Measurements from ENCODE around the gene PRR20B.
"Not testable (repeated sequence)": the region's sequence is repeated elsewhere in the genome, so short reads cannot be mapped to it uniquely, and the experiment has no call there.

The PRR20B gene

DNA sequence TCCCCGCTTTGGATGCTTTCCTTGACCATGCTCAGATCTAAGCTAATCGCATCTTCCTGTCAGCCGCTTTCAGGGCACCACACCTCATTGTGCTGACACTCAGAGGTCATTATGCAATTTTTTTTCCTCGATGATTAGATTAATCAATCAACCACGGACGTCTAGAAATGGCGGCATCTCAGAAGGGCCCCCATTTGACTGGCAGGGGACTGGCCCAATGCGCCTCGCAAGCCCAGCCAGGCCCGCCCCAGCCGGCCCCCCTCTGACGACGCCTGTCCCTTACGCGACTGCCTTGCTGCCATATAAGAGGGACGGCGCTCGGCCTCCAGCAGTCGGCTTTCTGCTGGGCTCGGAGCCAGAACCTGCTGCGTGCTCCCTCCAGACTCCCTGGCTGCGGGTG is 6.5 kb downstream of the PRR20B start, which contains the start of gene PRR20C:
TSS of gene PRR20C (plus strand) at position 301 of the 400 bp plus-strand sequence. CDS start 387 bp downstream, outside the sequence.
- H3K4me1 ChIP-seq (ENCODE audit: control insufficient read depth, insufficient read depth, low read length); H3K4me3 ChIP-seq (ENCODE audit: insufficient read depth, low read depth, low read length); H3K36me3 ChIP-seq (ENCODE audit: control insufficient read depth, insufficient read depth, low read length); H3K27ac ChIP-seq (ENCODE audit: insufficient read depth, low read depth, low read length, poor library complexity, severe bottlenecking); H3K9me3 ChIP-seq (ENCODE audit: control insufficient read depth, low read length); H3K27me3 ChIP-seq (ENCODE audit: control insufficient read depth, insufficient read depth, low read length, poor library complexity, severe bottlenecking): not testable (repeated sequence)
- WGBS, 2 experiments: no CpG with 5 or more reads among the region's 22 CpGs

DNA sequence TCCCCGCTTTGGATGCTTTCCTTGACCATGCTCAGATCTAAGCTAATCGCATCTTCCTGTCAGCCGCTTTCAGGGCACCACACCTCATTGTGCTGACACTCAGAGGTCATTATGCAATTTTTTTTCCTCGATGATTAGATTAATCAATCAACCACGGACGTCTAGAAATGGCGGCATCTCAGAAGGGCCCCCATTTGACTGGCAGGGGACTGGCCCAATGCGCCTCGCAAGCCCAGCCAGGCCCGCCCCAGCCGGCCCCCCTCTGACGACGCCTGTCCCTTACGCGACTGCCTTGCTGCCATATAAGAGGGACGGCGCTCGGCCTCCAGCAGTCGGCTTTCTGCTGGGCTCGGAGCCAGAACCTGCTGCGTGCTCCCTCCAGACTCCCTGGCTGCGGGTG is 13.0 kb downstream of the PRR20B start, which contains the start of gene PRR20D:
TSS of gene PRR20D (plus strand) at position 301 of the 400 bp plus-strand sequence. CDS start 387 bp downstream, outside the sequence.
- not testable (repeated sequence) for H3K36me3 ChIP-seq (ENCODE audit: control insufficient read depth, insufficient read depth, low read length); H3K27me3 ChIP-seq (ENCODE audit: control insufficient read depth, insufficient read depth, low read length, poor library complexity, severe bottlenecking); H3K27ac ChIP-seq (ENCODE audit: insufficient read depth, low read depth, low read length, poor library complexity, severe bottlenecking); H3K4me3 ChIP-seq (ENCODE audit: insufficient read depth, low read depth, low read length); H3K4me1 ChIP-seq (ENCODE audit: control insufficient read depth, insufficient read depth, low read length); H3K9me3 ChIP-seq (ENCODE audit: control insufficient read depth, low read length)
- WGBS, 2 experiments: no CpG with 5 or more reads among the region's 22 CpGs

DNA sequence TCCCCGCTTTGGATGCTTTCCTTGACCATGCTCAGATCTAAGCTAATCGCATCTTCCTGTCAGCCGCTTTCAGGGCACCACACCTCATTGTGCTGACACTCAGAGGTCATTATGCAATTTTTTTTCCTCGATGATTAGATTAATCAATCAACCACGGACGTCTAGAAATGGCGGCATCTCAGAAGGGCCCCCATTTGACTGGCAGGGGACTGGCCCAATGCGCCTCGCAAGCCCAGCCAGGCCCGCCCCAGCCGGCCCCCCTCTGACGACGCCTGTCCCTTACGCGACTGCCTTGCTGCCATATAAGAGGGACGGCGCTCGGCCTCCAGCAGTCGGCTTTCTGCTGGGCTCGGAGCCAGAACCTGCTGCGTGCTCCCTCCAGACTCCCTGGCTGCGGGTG is 19.6 kb downstream of the PRR20B start, which contains the start of gene PRR20E:
TSS of gene PRR20E (plus strand) at position 301 of the 400 bp plus-strand sequence. CDS start 387 bp downstream, outside the sequence.
- no CpG with 5 or more reads among the region's 22 CpGs for WGBS, 2 experiments
- not testable (repeated sequence) for H3K27me3 ChIP-seq (ENCODE audit: control insufficient read depth, insufficient read depth, low read length, poor library complexity, severe bottlenecking); H3K9me3 ChIP-seq (ENCODE audit: control insufficient read depth, low read length); H3K36me3 ChIP-seq (ENCODE audit: control insufficient read depth, insufficient read depth, low read length); H3K4me3 ChIP-seq (ENCODE audit: insufficient read depth, low read depth, low read length); H3K27ac ChIP-seq (ENCODE audit: insufficient read depth, low read depth, low read length, poor library complexity, severe bottlenecking); H3K4me1 ChIP-seq (ENCODE audit: control insufficient read depth, insufficient read depth, low read length)

DNA sequence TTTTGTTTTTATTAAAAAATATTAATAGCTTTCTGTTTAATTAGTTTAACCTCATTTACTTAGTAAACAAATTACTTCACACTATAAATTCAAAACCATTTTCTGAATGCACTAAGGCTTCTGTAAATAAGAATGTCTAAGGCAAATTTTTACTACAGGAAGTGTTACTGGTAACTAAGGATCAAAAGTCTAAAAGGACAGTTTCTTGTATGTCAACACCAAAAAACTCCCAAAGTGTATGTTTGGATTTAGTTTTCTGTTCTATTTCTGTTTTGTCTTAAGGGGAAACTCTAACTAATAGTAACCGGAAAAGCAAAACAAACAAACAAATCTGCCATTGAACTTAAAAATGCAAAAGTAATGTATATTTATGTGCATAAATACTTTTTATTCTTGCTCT is 44.4 kb downstream of the PRR20B start:
- Histone ChIP-seq H3K27ac (ENCODE audit: insufficient read depth, low read depth, low read length, poor library complexity, severe bottlenecking) (no peak overlapping the region), H3K27me3 (ENCODE audit: control insufficient read depth, insufficient read depth, low read length, poor library complexity, severe bottlenecking) (no peaks in the 10 kb centered on the region), H3K36me3 (ENCODE audit: control insufficient read depth, insufficient read depth, low read length) (no peaks in the 10 kb centered on the region), H3K9me3 (ENCODE audit: control insufficient read depth, low read length) (no peaks in the 10 kb centered on the region), H3K4me1 (ENCODE audit: control insufficient read depth, insufficient read depth, low read length) (no peaks in the 10 kb centered on the region), H3K4me3 (ENCODE audit: insufficient read depth, low read depth, low read length) (no peak overlapping the region)
- WGBS, 2 experiments: no CpG with 5 or more reads among the region's 1 CpG
